Astrocyte (in vitro differentiated cells and primary cell): ENCODE data around the gene TRPM2.

Source experiments
- EZH2 ChIP-seq: IDR thresholded peaks from 2 replicates; pipeline ENCODE4 v1.6.1; 2012; ENCODE audit warnings: mild to moderate bottlenecking, low read length, inconsistent platforms; ENCODE audit not compliant: insufficient read depth
- TF ChIP-seq, protein P1 (sequence below): IDR thresholded peaks from 2 replicates; pipeline ENCODE4 v1.5.1; 2011; ENCODE audit warnings: low read depth, mild to moderate bottlenecking, inconsistent platforms, low read length, moderate library complexity; ENCODE audit not compliant: insufficient read depth

DNA sequence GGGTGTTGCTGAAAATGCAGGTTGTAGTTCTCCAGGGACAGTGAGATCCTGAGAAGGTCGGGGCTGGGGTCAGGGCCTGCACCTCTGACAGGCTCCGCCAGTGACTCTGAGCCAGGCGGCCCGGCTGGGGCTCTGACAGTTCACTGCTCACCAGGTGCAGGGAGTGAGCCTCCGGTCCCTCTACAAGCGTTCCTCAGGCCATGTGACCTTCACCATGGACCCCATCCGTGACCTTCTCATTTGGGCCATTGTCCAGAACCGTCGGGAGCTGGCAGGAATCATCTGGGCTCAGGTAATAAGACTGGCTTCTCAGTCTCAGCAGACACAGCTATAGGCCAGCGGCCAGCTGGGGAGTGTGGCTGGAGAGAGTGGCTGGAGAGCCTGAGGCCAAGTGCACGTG is 41.8 kb downstream of the TRPM2 start:
- TF ChIP-seq, protein P1, sequence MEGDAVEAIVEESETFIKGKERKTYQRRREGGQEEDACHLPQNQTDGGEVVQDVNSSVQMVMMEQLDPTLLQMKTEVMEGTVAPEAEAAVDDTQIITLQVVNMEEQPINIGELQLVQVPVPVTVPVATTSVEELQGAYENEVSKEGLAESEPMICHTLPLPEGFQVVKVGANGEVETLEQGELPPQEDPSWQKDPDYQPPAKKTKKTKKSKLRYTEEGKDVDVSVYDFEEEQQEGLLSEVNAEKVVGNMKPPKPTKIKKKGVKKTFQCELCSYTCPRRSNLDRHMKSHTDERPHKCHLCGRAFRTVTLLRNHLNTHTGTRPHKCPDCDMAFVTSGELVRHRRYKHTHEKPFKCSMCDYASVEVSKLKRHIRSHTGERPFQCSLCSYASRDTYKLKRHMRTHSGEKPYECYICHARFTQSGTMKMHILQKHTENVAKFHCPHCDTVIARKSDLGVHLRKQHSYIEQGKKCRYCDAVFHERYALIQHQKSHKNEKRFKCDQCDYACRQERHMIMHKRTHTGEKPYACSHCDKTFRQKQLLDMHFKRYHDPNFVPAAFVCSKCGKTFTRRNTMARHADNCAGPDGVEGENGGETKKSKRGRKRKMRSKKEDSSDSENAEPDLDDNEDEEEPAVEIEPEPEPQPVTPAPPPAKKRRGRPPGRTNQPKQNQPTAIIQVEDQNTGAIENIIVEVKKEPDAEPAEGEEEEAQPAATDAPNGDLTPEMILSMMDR, result no peak
- no peak for TF ChIP-seq EZH2
